Smooth muscle cell (in vitro differentiated cells): ENCODE data around the gene SMAD4. TPM values are rescaled to one million over a fixed set of nuclear protein-coding genes. Genes with fewer than 3 reads are reported as not detected.

Source experiments
- DNase-seq: peaks from one replicate; lab custom pipeline; 2025; ENCODE audit not compliant: unreplicated experiment; lab: John Stamatoyannopoulos, UW
- H2AFZ ChIP-seq: fragments of 200-600 bp; sonication (generic); 2 replicates; pipeline ENCODE4 v1.6.0; 2016; ENCODE audit warnings: antibody characterized with exemption, low read depth, mild to moderate bottlenecking
- H3F3A ChIP-seq: fragments of 200-600 bp; sonication (generic); 2 replicates; pipeline ENCODE4 v1.6.0; 2017; ENCODE audit warnings: antibody characterized with exemption, low read depth
- H3K27ac ChIP-seq: fragments of 200-600 bp; sonication (generic); 2 replicates; pipeline ENCODE4 v1.5.1; 2016; ENCODE audit warnings: low read depth, mild to moderate bottlenecking
- H3K27me3 ChIP-seq: fragments of 200-600 bp; sonication (generic); 2 replicates; pipeline ENCODE4 v1.6.1; 2016; ENCODE audit warnings: low read depth, mild to moderate bottlenecking
- H3K36me3 ChIP-seq: fragments of 200-600 bp; sonication (generic); 2 replicates; pipeline ENCODE4 v1.5.1; 2016; ENCODE audit warnings: low read depth
- H3K4me1 ChIP-seq: fragments of 200-600 bp; sonication (generic); 2 replicates; pipeline ENCODE4 v1.5.1; 2016; ENCODE audit warnings: low read depth
- H3K4me2 ChIP-seq: fragments of 200-600 bp; sonication (generic); 2 replicates; pipeline ENCODE4 v1.6.0; 2016; ENCODE audit warnings: mild to moderate bottlenecking
- H3K4me3 ChIP-seq: fragments of 200-600 bp; sonication (generic); 2 replicates; pipeline ENCODE4 v1.5.1; 2016; ENCODE audit warnings: mild to moderate bottlenecking
- H3K79me2 ChIP-seq: fragments of 200-600 bp; sonication (generic); 2 replicates; pipeline ENCODE4 v1.6.0; 2016; ENCODE audit warnings: low read depth, mild to moderate bottlenecking
- H3K9ac ChIP-seq: fragments of 200-600 bp; sonication (generic); 2 replicates; pipeline ENCODE4 v1.6.0; 2016; ENCODE audit warnings: low read depth
- H3K9me3 ChIP-seq: fragments of 200-600 bp; sonication (generic); replicated peaks from 2 replicates; pipeline ENCODE4 v1.5.1; 2016; ENCODE audit warnings: low read depth
- H4K20me1 ChIP-seq: fragments of 200-600 bp; sonication (generic); 2 replicates; pipeline ENCODE4 v1.6.0; 2016; ENCODE audit warnings: low read depth
- WGBS: methylation state at CpG from one replicate; pipeline ENCODE4 v1.1.7; 2016; ENCODE audit warnings: low lambda C conversion rate; 5-methylcytosine and 5-hydroxymethylcytosine counted together
- polyA plus RNA-seq: library from polyadenylated mRNA; unstranded; fragments of >200 nt; fragmentation: Nextera tagmentation; extraction: Ambion mirVana; gene quantifications from 2 replicates; pipeline ENCODE4 v1.2.1, GENCODE V29; 2016
- total RNA-seq: library from RNA; depleted of rRNA; stranded (reverse); fragments of >200 nt; gene quantifications from 2 replicates; pipeline ENCODE4 v1.2.3, GENCODE V29; 2014
- TF ChIP-seq, protein P1 (sequence below): fragments of 200-600 bp; sonication (generic); IDR thresholded peaks from 2 replicates; pipeline ENCODE4 v1.5.1; 2017; ENCODE audit warnings: borderline replicate concordance, mild to moderate bottlenecking, antibody characterized with exemption; ENCODE audit not compliant: insufficient read depth, poor library complexity, severe bottlenecking

The SMAD4 gene
- total and polyA plus RNA-seq, 2 experiments from 2014 or later: 76.4 to 88.9 TPM

DNA sequence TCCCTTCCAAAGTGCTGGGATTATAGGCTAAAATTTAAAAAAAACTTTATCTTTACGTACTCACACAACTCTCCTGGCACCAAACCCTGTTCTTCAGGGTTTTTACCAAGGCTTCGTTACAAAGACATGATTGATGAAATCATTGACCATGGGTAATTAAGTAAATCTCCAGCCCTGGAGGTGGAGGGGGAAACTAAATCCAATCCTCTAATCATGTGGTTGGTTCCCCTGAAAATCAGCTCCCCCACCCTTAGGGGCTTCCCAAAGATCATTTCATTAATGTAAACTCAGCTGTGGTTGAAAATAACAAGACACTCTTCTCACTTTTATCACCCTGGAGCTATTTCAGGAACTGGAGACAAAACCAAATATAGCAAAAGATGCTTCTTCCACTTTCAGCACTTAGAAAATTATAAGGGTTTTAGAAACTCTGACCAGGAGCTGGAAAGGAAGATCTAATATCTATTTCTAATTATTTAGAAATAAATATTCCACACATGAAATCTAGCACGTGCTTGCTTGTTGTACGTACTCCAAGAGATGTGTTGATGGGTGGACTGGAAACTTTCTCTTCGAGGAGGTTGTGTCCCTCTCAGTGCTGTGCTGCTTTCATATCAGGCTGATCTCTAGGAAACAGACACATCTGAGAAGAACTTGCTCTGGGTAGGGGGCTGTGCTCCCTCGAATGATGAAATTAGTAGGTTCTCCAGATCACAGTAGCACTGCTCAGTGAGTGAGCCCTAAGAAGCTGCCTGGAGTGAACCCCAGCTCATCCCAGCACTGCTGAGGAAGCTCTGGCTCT, 67.2 kb downstream of the SMAD4 start:
- Histone ChIP-seq H3K27ac (no peak overlapping the region), H3F3A (no peaks in the 10 kb centered on the region), H3K9me3 (peaks cover 2% of the 10 kb centered on the region), H4K20me1 (no peaks in the 10 kb centered on the region), H2AFZ (no peak overlapping the region), H3K4me1 (peaks cover 3% of the 10 kb centered on the region), H3K27me3 (no peaks in the 10 kb centered on the region), H3K36me3 (no peaks in the 10 kb centered on the region), H3K9ac (no peak overlapping the region), H3K79me2 (no peaks in the 10 kb centered on the region), H3K4me3 (no peak overlapping the region), H3K4me2 (peak overlapping the region; percentile 35)
- 52% methylated on average over 6 of the region's 6 CpGs for WGBS
- TF ChIP-seq, protein P1, sequence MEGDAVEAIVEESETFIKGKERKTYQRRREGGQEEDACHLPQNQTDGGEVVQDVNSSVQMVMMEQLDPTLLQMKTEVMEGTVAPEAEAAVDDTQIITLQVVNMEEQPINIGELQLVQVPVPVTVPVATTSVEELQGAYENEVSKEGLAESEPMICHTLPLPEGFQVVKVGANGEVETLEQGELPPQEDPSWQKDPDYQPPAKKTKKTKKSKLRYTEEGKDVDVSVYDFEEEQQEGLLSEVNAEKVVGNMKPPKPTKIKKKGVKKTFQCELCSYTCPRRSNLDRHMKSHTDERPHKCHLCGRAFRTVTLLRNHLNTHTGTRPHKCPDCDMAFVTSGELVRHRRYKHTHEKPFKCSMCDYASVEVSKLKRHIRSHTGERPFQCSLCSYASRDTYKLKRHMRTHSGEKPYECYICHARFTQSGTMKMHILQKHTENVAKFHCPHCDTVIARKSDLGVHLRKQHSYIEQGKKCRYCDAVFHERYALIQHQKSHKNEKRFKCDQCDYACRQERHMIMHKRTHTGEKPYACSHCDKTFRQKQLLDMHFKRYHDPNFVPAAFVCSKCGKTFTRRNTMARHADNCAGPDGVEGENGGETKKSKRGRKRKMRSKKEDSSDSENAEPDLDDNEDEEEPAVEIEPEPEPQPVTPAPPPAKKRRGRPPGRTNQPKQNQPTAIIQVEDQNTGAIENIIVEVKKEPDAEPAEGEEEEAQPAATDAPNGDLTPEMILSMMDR: no peak
- no peak for DNase-seq

DNA sequence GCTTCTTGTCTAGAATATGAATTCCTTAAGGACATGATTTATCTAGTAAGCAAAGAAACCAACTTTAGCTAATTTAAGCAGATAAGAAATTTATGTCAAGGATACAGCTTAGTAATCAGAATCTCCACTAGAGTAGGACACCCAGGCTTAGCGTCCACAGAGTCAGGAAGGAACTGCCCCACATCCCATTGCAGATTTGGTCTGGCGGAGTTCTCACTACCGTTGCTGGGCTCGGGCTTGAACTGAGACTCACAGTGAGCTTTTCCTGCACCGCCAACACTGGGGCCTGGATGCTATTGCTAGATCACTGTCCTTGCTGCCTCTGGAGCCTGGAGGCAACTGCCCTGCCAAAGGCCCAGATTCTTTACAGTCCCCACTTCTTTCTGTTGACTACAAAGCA, 68.1 kb downstream of the SMAD4 start:
- Histone ChIP-seq H3K27me3 (no peaks in the 10 kb centered on the region), H2AFZ (no peak overlapping the region), H3K9me3 (peaks cover 4% of the 10 kb centered on the region), H3K27ac (no peak overlapping the region), H3K36me3 (no peaks in the 10 kb centered on the region), H3K4me3 (no peak overlapping the region), H3K79me2 (no peaks in the 10 kb centered on the region), H3F3A (no peaks in the 10 kb centered on the region), H3K4me1 (peaks cover 3% of the 10 kb centered on the region), H3K9ac (no peak overlapping the region), H4K20me1 (no peaks in the 10 kb centered on the region), H3K4me2 (no peak overlapping the region)
- no peak for DNase-seq
- TF ChIP-seq, protein P1: no peak
- 53% methylated on average over 5 of the region's 5 CpGs for WGBS

DNA sequence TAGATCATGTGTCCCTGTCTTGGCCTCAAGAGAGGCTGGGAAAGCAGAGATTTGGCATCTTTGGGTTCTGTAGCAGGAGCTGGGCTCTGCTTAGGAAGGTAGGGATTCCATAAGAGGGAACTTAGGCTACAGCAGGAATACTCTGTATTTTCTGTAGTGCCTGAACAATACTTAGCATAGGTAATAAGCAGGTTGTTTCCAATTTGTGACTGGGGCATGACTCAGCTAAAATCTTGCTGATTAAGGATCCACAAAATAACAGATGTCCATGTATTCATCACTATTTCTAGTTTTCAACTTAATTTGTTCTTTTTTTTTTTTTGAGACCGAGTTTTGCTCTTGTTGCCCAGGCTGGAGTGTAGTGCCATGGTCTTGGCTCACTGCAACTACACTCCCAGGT, 68.5 kb downstream of the SMAD4 start:
- Histone ChIP-seq H3K4me3 (no peak overlapping the region), H2AFZ (no peak overlapping the region), H3K4me2 (no peak overlapping the region), H3K36me3 (no peaks in the 10 kb centered on the region), H3K9me3 (peaks cover 4% of the 10 kb centered on the region), H3K27me3 (no peaks in the 10 kb centered on the region), H3K79me2 (no peaks in the 10 kb centered on the region), H3K27ac (no peak overlapping the region), H3K4me1 (peaks cover 3% of the 10 kb centered on the region), H4K20me1 (no peaks in the 10 kb centered on the region), H3F3A (no peaks in the 10 kb centered on the region), H3K9ac (no peak overlapping the region)
- TF ChIP-seq, protein P1: no peak
- 100% methylated on average over 1 of the region's 1 CpG for WGBS
- DNase-seq: no peak
